ENCODE data around the gene GULP1. TPM values are rescaled to one million over a fixed set of nuclear protein-coding genes. Genes with fewer than 3 reads are reported as not detected.

Gene GULP1
- total RNA-seq, 1 donor from 2014 or later: 39.4 TPM

- H2AFZ ChIP-seq (ENCODE audit: low read depth, low read length): no peak overlapping the region
- H3K27ac Mint-ChIP-seq (ENCODE audit: unreplicated experiment): no peak overlapping the region
- no peak for TF ChIP-seq CTCF (IDR thresholded peaks at IDR 0.05; ENCODE audit: insufficient read depth, low read depth, low read length)
- TF ChIP-seq EZH2 (IDR thresholded peaks at IDR 0.05; ENCODE audit: insufficient read depth, low read length): no peak
- no peak for FAIRE-seq
- H3K27me3 ChIP-seq (ENCODE audit: insufficient read depth, low read length): no peaks in the 10 kb centered on the region
- H3K4me3 ChIP-seq (ENCODE audit: insufficient read depth, low read depth, low read length): no peak overlapping the region
- H3K27me3 Mint-ChIP-seq (ENCODE audit: low read depth, unreplicated experiment): no peaks in the 10 kb centered on the region
- H3K9me3 Mint-ChIP-seq (ENCODE audit: unreplicated experiment): no peaks in the 10 kb centered on the region
- no peak overlapping the region for H3K9ac ChIP-seq (ENCODE audit: low read length)
- H3K4me2 ChIP-seq (ENCODE audit: low read length): no peak overlapping the region
- no peaks in the 10 kb centered on the region for H3K36me3 ChIP-seq (ENCODE audit: insufficient read depth, low read length)
- H3K79me2 ChIP-seq (ENCODE audit: insufficient read depth, low read length): no peaks in the 10 kb centered on the region
- no peaks in the 10 kb centered on the region for H3K36me3 Mint-ChIP-seq (ENCODE audit: low read depth, unreplicated experiment)
- H4K20me1 ChIP-seq (ENCODE audit: insufficient read depth, low read length): no peaks in the 10 kb centered on the region
- peaks cover 2% of the 10 kb centered on the region for H3K4me1 Mint-ChIP-seq (ENCODE audit: low read depth, unreplicated experiment)
- H3K27ac ChIP-seq (ENCODE audit: low read depth, low read length): no peak overlapping the region
- no peak overlapping the region for H3K4me3 Mint-ChIP-seq (ENCODE audit: unreplicated experiment)
- no peak for DNase-seq (ENCODE audit: low read depth)
- no peaks in the 10 kb centered on the region for H3K9me3 ChIP-seq (ENCODE audit: insufficient read depth, low read depth, low read length)
- no peaks in the 10 kb centered on the region for H3K4me1 ChIP-seq (ENCODE audit: insufficient read depth, low read length)
Measured at GRCh38 chr2:188435115-188435514, 143.4 kb downstream of the GULP1 start.

GRCh38 chr2:188437537-188437936 lies 145.9 kb downstream of the GULP1 start:
- Histone ChIP-seq H3K9me3 (ENCODE audit: insufficient read depth, low read depth, low read length) (no peaks in the 10 kb centered on the region), H3K79me2 (ENCODE audit: insufficient read depth, low read length) (no peaks in the 10 kb centered on the region), H3K4me3 (ENCODE audit: insufficient read depth, low read depth, low read length) (no peak overlapping the region), H3K36me3 (ENCODE audit: insufficient read depth, low read length) (no peaks in the 10 kb centered on the region), H3K27ac (ENCODE audit: low read depth, low read length) (no peak overlapping the region), H3K4me2 (ENCODE audit: low read length) (no peak overlapping the region), H2AFZ (ENCODE audit: low read depth, low read length) (no peak overlapping the region), H4K20me1 (ENCODE audit: insufficient read depth, low read length) (no peaks in the 10 kb centered on the region), H3K9ac (ENCODE audit: low read length) (no peak overlapping the region), H3K27me3 (ENCODE audit: insufficient read depth, low read length) (no peaks in the 10 kb centered on the region), H3K4me1 (ENCODE audit: insufficient read depth, low read length) (no peaks in the 10 kb centered on the region)
- H3K36me3 Mint-ChIP-seq (ENCODE audit: low read depth, unreplicated experiment): no peaks in the 10 kb centered on the region
- H3K27ac Mint-ChIP-seq (ENCODE audit: unreplicated experiment): no peak overlapping the region
- H3K9me3 Mint-ChIP-seq (ENCODE audit: unreplicated experiment): no peaks in the 10 kb centered on the region
- H3K27me3 Mint-ChIP-seq (ENCODE audit: low read depth, unreplicated experiment): no peaks in the 10 kb centered on the region
- no peak for DNase-seq (ENCODE audit: low read depth)
- TF ChIP-seq CTCF (IDR thresholded peaks at IDR 0.05; ENCODE audit: insufficient read depth, low read depth, low read length): no peak
- no peak for TF ChIP-seq EZH2 (IDR thresholded peaks at IDR 0.05; ENCODE audit: insufficient read depth, low read length)
- FAIRE-seq: no peak
- no peak overlapping the region for H3K4me3 Mint-ChIP-seq (ENCODE audit: unreplicated experiment)
- H3K4me1 Mint-ChIP-seq (ENCODE audit: low read depth, unreplicated experiment): no peaks in the 10 kb centered on the region

- Histone ChIP-seq H3K9ac (ENCODE audit: low read length) (no peak overlapping the region), H3K9me3 (ENCODE audit: insufficient read depth, low read depth, low read length) (no peaks in the 10 kb centered on the region), H4K20me1 (ENCODE audit: insufficient read depth, low read length) (no peaks in the 10 kb centered on the region), H2AFZ (ENCODE audit: low read depth, low read length) (no peak overlapping the region), H3K4me2 (ENCODE audit: low read length) (no peak overlapping the region), H3K79me2 (ENCODE audit: insufficient read depth, low read length) (no peaks in the 10 kb centered on the region), H3K27me3 (ENCODE audit: insufficient read depth, low read length) (no peaks in the 10 kb centered on the region), H3K27ac (ENCODE audit: low read depth, low read length) (no peak overlapping the region), H3K4me3 (ENCODE audit: insufficient read depth, low read depth, low read length) (no peak overlapping the region), H3K36me3 (ENCODE audit: insufficient read depth, low read length) (no peaks in the 10 kb centered on the region), H3K4me1 (ENCODE audit: insufficient read depth, low read length) (no peaks in the 10 kb centered on the region)
- Mint-ChIP-seq H3K27ac (ENCODE audit: unreplicated experiment) (no peak overlapping the region), H3K4me1 (ENCODE audit: low read depth, unreplicated experiment) (no peaks in the 10 kb centered on the region), H3K9me3 (ENCODE audit: unreplicated experiment) (no peaks in the 10 kb centered on the region), H3K27me3 (ENCODE audit: low read depth, unreplicated experiment) (no peaks in the 10 kb centered on the region), H3K36me3 (ENCODE audit: low read depth, unreplicated experiment) (no peaks in the 10 kb centered on the region), H3K4me3 (ENCODE audit: unreplicated experiment) (no peak overlapping the region)
- DNase-seq (ENCODE audit: low read depth) (no peak), FAIRE-seq (no peak)
- TF ChIP-seq CTCF (IDR thresholded peaks at IDR 0.05; ENCODE audit: insufficient read depth, low read depth, low read length) (no peak), EZH2 (IDR thresholded peaks at IDR 0.05; ENCODE audit: insufficient read depth, low read length) (no peak)
Measured at GRCh38 chr2:188439986-188440385, 148.3 kb downstream of the GULP1 start.

Measured in astrocyte (in vitro differentiated cells and primary cell).